IMR-90 (cell line): ENCODE data around the gene TTC29. TPM values are rescaled to one million over a fixed set of nuclear protein-coding genes. Genes with fewer than 3 reads are reported as not detected.

ENCODE experiments used
- ATAC-seq: fragments of 200-7000 bp; cut with Tn5 transposase; 2 replicates; pipeline ENCODE4 v1.9.1; 2020; ENCODE audit warnings: low read depth, mild to moderate bottlenecking, moderate library complexity
- BruUV-seq: library from RNA; stranded (reverse); fragments of 400-500 nt; replicated peaks from 2 replicates; lab custom pipeline; 2021; lab: Mats Ljungman, UMichigan
- CTCF ChIA-PET: fragments of 300-600 bp; formaldehyde crosslinking; extraction: SDS; loops from one replicate; lab custom pipeline; 2021; ENCODE audit warnings: antibody characterized with exemption; lab: Yijun Ruan, JAX
- POLR2A ChIA-PET: fragments of 300-600 bp; sonication (Branson Sonifier 250); formaldehyde crosslinking; loops from one replicate; lab custom pipeline; 2022; ENCODE audit warnings: antibody characterized with exemption; ENCODE audit not compliant: unreplicated experiment; lab: Charles Lee
- DNase-seq: peaks from one replicate; pipeline ENCODE4 v3.0.0; 2013
- H2AFZ ChIP-seq: replicated peaks from 2 replicates; pipeline ENCODE3; 2013; ENCODE audit warnings: low read length, mild to moderate bottlenecking; ENCODE audit not compliant: poor library complexity
- H2AK5ac ChIP-seq: 2 replicates; pipeline ENCODE4 v1.6.1; 2013; ENCODE audit warnings: low read depth, low read length, inconsistent platforms
- H2AK9ac ChIP-seq: replicated peaks from 2 replicates; pipeline ENCODE3; 2013; ENCODE audit warnings: mild to moderate bottlenecking, low read depth, low read length, moderate library complexity; ENCODE audit not compliant: poor library complexity
- H2BK120ac ChIP-seq: 2 replicates; pipeline ENCODE4 v1.6.1; 2013; ENCODE audit warnings: low read depth, low read length, inconsistent platforms
- H2BK15ac ChIP-seq: 3 replicates; pipeline ENCODE4 v1.6.1; 2013; ENCODE audit warnings: low read depth, low read length, inconsistent platforms
- H2BK20ac ChIP-seq: 2 replicates; pipeline ENCODE4 v1.6.1; 2013; ENCODE audit warnings: low read depth, mild to moderate bottlenecking, inconsistent platforms, low read length, moderate library complexity
- H2BK5ac ChIP-seq: 2 replicates; pipeline ENCODE4 v1.6.1; 2013; ENCODE audit warnings: mild to moderate bottlenecking, low read depth, low read length, inconsistent platforms; ENCODE audit not compliant: poor library complexity, severe bottlenecking
- H3K14ac ChIP-seq: replicated peaks from 2 replicates; pipeline ENCODE4 v1.6.1; 2013; ENCODE audit warnings: low read depth, low read length, inconsistent platforms
- H3K18ac ChIP-seq: 2 replicates; pipeline ENCODE4 v1.6.1; 2013; ENCODE audit warnings: low read depth, low read length, control low read depth
- H3K23ac ChIP-seq: 2 replicates; pipeline ENCODE4 v1.6.1; 2013; ENCODE audit warnings: low read depth, low read length, inconsistent platforms
- H3K27ac ChIP-seq: 2 replicates; pipeline ENCODE4 v1.5.1; 2013; ENCODE audit warnings: mild to moderate bottlenecking, control low read depth, low read length; ENCODE audit not compliant: insufficient read depth
- H3K27me3 ChIP-seq: 2 replicates; pipeline ENCODE4 v1.6.1; 2013; ENCODE audit warnings: low read length; ENCODE audit not compliant: control insufficient read depth, insufficient read depth
- H3K36me3 ChIP-seq: 2 replicates; pipeline ENCODE4 v1.6.1; 2013; ENCODE audit warnings: low read length, mixed read lengths; ENCODE audit not compliant: control insufficient read depth, insufficient read depth
- H3K4ac ChIP-seq: 2 replicates; pipeline ENCODE4 v1.6.1; 2013; ENCODE audit warnings: low read depth, low read length, inconsistent platforms
- H3K4me1 ChIP-seq: 2 replicates; pipeline ENCODE4 v1.6.1; 2013; ENCODE audit warnings: low read length, mixed read lengths; ENCODE audit not compliant: control insufficient read depth, insufficient read depth
- H3K4me2 ChIP-seq: 2 replicates; pipeline ENCODE4 v1.6.1; 2013; ENCODE audit warnings: low read depth, mild to moderate bottlenecking, control low read depth, low read length, moderate library complexity
- H3K4me3 ChIP-seq: 2 replicates; pipeline ENCODE4 v1.5.1; 2013; ENCODE audit warnings: low read depth, mild to moderate bottlenecking, control low read depth, low read length, moderate library complexity; ENCODE audit not compliant: insufficient read depth
- H3K56ac ChIP-seq: 2 replicates; pipeline ENCODE4 v1.6.1; 2013; ENCODE audit warnings: low read length, inconsistent platforms; ENCODE audit not compliant: insufficient read depth; ENCODE audit errors: extremely low read depth
- H3K79me1 ChIP-seq, 2 experiments: 2 replicates each; pipeline ENCODE4 v1.6.1; 2013; ENCODE audit warnings: low read length in 2 of 2, inconsistent platforms in 1 of 2, low read depth in 1 of 2
- H3K9ac ChIP-seq: 2 replicates; pipeline ENCODE4 v1.6.1; 2013; ENCODE audit warnings: low read depth, low read length, control low read depth
- H3K9me1 ChIP-seq: 2 replicates; pipeline ENCODE4 v1.6.1; 2013; ENCODE audit warnings: low read length, inconsistent platforms; ENCODE audit not compliant: insufficient read depth
- H3K9me3 ChIP-seq: 2 replicates; pipeline ENCODE4 v1.6.1; 2013; ENCODE audit warnings: low read length; ENCODE audit not compliant: control insufficient read depth, insufficient read depth
- H4K20me1 ChIP-seq: 2 replicates; pipeline ENCODE4 v1.6.1; 2013; ENCODE audit warnings: low read length, inconsistent platforms; ENCODE audit not compliant: insufficient read depth
- H4K5ac ChIP-seq: 2 replicates; pipeline ENCODE4 v1.6.1; 2013; ENCODE audit warnings: mild to moderate bottlenecking, low read depth, low read length, control low read depth
- H4K8ac ChIP-seq, 2 experiments: 2 replicates each; pipeline ENCODE4 v1.6.1; 2013; ENCODE audit warnings: low read depth in 2 of 2, low read length in 2 of 2, control low read depth in 1 of 2, inconsistent platforms in 1 of 2
- H4K91ac ChIP-seq: 2 replicates; pipeline ENCODE4 v1.6.1; 2013; ENCODE audit warnings: low read depth, low read length, inconsistent platforms; ENCODE audit not compliant: insufficient read depth
- BHLHE40 ChIP-seq: fragments of 150-350 bp; IDR thresholded peaks from 2 replicates; pipeline ENCODE4 v1.6.1; 2016; ENCODE audit warnings: mild to moderate bottlenecking, low read depth, low read length
- CEBPB ChIP-seq: IDR thresholded peaks from 2 replicates; pipeline ENCODE4 v1.6.1; 2012; ENCODE audit warnings: low read depth, low read length, improper control_type of control experiment
- CHD1 ChIP-seq: IDR thresholded peaks from 2 replicates; pipeline ENCODE4 v1.6.1; 2012; ENCODE audit warnings: low read depth, low read length, improper control_type of control experiment
- FOS ChIP-seq: fragments of 150-350 bp; IDR thresholded peaks from 2 replicates; pipeline ENCODE4 v1.6.1; 2016; ENCODE audit warnings: low read depth, low read length
- MAFK ChIP-seq: IDR thresholded peaks from 2 replicates; pipeline ENCODE4 v1.6.1; 2012; ENCODE audit warnings: low read depth, low read length, improper control_type of control experiment
- MAZ ChIP-seq: IDR thresholded peaks from 2 replicates; pipeline ENCODE4 v1.6.1; 2012; ENCODE audit warnings: low read depth, mild to moderate bottlenecking, low read length, improper control_type of control experiment, moderate library complexity, borderline replicate concordance
- MXI1 ChIP-seq: IDR thresholded peaks from 2 replicates; pipeline ENCODE4 v1.6.1; 2012; ENCODE audit warnings: low read depth, mild to moderate bottlenecking, low read length, moderate library complexity, borderline replicate concordance
- NFE2L2 ChIP-seq: fragments of 150-350 bp; IDR thresholded peaks from 2 replicates; pipeline ENCODE4 v1.6.1; 2016; ENCODE audit warnings: low read depth, mild to moderate bottlenecking, low read length
- POLR2A ChIP-seq: IDR thresholded peaks from 2 replicates; pipeline ENCODE4 v1.6.1; 2012; ENCODE audit warnings: mild to moderate bottlenecking, low read depth, low read length
- RAD21 ChIP-seq: IDR thresholded peaks from 2 replicates; pipeline ENCODE4 v1.6.1; 2012; ENCODE audit warnings: low read length, improper control_type of control experiment
- RCOR1 ChIP-seq: IDR thresholded peaks from 2 replicates; pipeline ENCODE4 v1.6.1; 2012; ENCODE audit warnings: mild to moderate bottlenecking, low read length, improper control_type of control experiment; ENCODE audit not compliant: insufficient replicate concordance
- RFX5 ChIP-seq: IDR thresholded peaks from 2 replicates; pipeline ENCODE4 v1.8.0; 2012; ENCODE audit warnings: low read depth, mild to moderate bottlenecking, low read length, moderate library complexity
- SMC3 ChIP-seq: fragments of 150-350 bp; IDR thresholded peaks from 2 replicates; pipeline ENCODE4 v1.6.1; 2016; ENCODE audit warnings: low read depth, mild to moderate bottlenecking, antibody characterized with exemption, low read length, moderate library complexity
- WGBS, 2 experiments: methylation state at CpG; one replicate each; pipeline versions ENCODE4 v1.1.5 to v1.1.7; 2013; ENCODE audit warnings: missing lambda C conversion rate in 2 of 2; ENCODE audit not compliant: insufficient read length in 1 of 2; ENCODE audit errors: extremely low coverage in 2 of 2; 5-methylcytosine and 5-hydroxymethylcytosine counted together
- dilution Hi-C: fragments of 300-500 bp; cut with HindIII; formaldehyde crosslinking; loops from one replicate; pipeline ENCODE4 v1.14.3; 2018; ENCODE audit warnings: low sequenced_read_pairs; ENCODE audit not compliant: unreplicated experiment
- in situ Hi-C: fragments of 300-500 bp; cut with MboI; formaldehyde crosslinking; loops from 3 replicates; pipeline ENCODE4 v1.14.3; 2019; ENCODE audit warnings: low sequenced_read_pairs, inconsistent platforms, mixed read lengths
- intact Hi-C: fragments of 100-400 bp; cut with micrococcal nuclease; formaldehyde crosslinking; loops from 2 replicates; pipeline ENCODE4 v1.10.0; 2022
- polyA plus RNA-seq, 3 experiments: library from polyadenylated mRNA; depleted of rRNA; stranded (reverse); fragments of >200 nt; gene quantifications; 2 replicates each; pipeline ENCODE4 v1.2.3, GENCODE V29; 2012; ENCODE audit warnings: low replicate concordance in 1 of 3
- total RNA-seq: library from RNA; depleted of rRNA; stranded (reverse); fragments of >200 nt; gene quantifications from 2 replicates; pipeline ENCODE4 v1.2.3, GENCODE V29; 2012
- TF ChIP-seq, protein P1 (sequence below): conservative IDR thresholded peaks from 2 replicates; pipeline ENCODE4 v1.5.1; 2012; ENCODE audit warnings: mild to moderate bottlenecking, low read depth, low read length, improper control_type of control experiment
- TF ChIP-seq, protein P2 (sequence below): fragments of 150-350 bp; IDR thresholded peaks from 2 replicates; pipeline ENCODE4 v1.6.1; 2016; ENCODE audit warnings: low read depth, mild to moderate bottlenecking, low read length, moderate library complexity, borderline replicate concordance
- TF ChIP-seq, protein P3 (sequence below): fragments of 150-350 bp; IDR thresholded peaks from 2 replicates; pipeline ENCODE4 v1.6.1; 2017; ENCODE audit warnings: mild to moderate bottlenecking, antibody characterized with exemption, low read length, low read depth

TTC29 gene
- total and polyA plus RNA-seq, 2 of the 4 experiments (the other 2 are of a cell fraction): not detected

DNA sequence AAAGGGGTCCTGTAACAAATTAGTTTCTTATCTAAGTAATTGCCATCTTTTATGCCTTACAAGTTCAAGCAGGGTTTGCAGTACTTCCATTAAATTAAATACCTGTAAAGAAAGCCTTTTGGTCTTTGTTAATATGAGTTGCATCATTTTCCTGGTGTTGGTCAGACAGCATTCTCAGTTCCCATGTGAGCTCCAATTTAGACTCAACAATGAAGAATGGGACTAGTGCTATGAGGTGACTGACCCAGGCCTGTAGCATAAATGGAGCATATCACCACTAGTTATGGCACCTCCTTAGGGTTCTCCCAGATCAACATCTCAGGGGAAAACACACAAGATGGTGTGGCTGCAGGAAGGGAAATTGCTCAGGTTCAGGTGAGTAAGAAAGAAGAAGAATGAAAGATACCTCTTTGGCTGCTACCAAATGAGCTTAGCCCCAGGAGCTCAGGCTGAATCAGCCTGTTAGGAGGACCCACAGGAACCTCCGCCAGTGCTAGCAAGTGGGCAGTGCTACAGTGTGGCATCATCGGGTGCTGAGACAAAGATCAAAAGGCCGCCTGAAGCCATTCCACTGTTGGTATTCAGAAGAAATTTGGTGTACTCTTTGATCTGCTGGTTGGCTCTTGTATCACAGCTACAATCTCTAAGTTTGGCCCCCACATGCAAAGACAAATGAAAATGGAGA, 1.8 kb downstream of the TTC29 start:
- ATAC-seq (no peak), DNase-seq (no peak)
- Histone ChIP-seq H4K5ac (no peak overlapping the region), H3K27ac (no peak overlapping the region), H2BK120ac (no peak overlapping the region), H2AFZ (no peak overlapping the region), H4K8ac (no peak overlapping the region), H3K14ac (no peak overlapping the region), H3K36me3 (no peaks in the 10 kb centered on the region), H3K9ac (no peak overlapping the region), H3K23ac (no peak overlapping the region), H2BK15ac (no peak overlapping the region), H3K56ac (no peak overlapping the region), H2BK5ac (no peak overlapping the region), H3K9me3 (no peaks in the 10 kb centered on the region), H3K79me1 (no peaks in the 10 kb centered on the region), H3K27me3 (peaks cover 13% of the 10 kb centered on the region), H3K9me1 (no peaks in the 10 kb centered on the region), H4K91ac (no peak overlapping the region), H3K18ac (no peak overlapping the region), H2BK20ac (no peak overlapping the region), H2AK5ac (no peak overlapping the region), H3K4me2 (no peak overlapping the region), H3K4me1 (no peaks in the 10 kb centered on the region), H3K4ac (no peak overlapping the region), H3K4me3 (no peak overlapping the region), H2AK9ac (no peak overlapping the region), H4K20me1 (no peaks in the 10 kb centered on the region)
- intact Hi-C loops: no loop called here
- POLR2A ChIA-PET: no interaction called here
- no peak for TF ChIP-seq FOS
- TF ChIP-seq CEBPB: no peak
- no peak for TF ChIP-seq RCOR1
- TF ChIP-seq SMC3: no peak
- TF ChIP-seq RFX5: no peak
- TF ChIP-seq MAFK: no peak
- TF ChIP-seq, protein P1, sequence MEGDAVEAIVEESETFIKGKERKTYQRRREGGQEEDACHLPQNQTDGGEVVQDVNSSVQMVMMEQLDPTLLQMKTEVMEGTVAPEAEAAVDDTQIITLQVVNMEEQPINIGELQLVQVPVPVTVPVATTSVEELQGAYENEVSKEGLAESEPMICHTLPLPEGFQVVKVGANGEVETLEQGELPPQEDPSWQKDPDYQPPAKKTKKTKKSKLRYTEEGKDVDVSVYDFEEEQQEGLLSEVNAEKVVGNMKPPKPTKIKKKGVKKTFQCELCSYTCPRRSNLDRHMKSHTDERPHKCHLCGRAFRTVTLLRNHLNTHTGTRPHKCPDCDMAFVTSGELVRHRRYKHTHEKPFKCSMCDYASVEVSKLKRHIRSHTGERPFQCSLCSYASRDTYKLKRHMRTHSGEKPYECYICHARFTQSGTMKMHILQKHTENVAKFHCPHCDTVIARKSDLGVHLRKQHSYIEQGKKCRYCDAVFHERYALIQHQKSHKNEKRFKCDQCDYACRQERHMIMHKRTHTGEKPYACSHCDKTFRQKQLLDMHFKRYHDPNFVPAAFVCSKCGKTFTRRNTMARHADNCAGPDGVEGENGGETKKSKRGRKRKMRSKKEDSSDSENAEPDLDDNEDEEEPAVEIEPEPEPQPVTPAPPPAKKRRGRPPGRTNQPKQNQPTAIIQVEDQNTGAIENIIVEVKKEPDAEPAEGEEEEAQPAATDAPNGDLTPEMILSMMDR: no peak
- TF ChIP-seq MAZ: no peak
- TF ChIP-seq MXI1: no peak
- no peak for TF ChIP-seq NFE2L2
- TF ChIP-seq RAD21: no peak
- TF ChIP-seq, protein P2, sequence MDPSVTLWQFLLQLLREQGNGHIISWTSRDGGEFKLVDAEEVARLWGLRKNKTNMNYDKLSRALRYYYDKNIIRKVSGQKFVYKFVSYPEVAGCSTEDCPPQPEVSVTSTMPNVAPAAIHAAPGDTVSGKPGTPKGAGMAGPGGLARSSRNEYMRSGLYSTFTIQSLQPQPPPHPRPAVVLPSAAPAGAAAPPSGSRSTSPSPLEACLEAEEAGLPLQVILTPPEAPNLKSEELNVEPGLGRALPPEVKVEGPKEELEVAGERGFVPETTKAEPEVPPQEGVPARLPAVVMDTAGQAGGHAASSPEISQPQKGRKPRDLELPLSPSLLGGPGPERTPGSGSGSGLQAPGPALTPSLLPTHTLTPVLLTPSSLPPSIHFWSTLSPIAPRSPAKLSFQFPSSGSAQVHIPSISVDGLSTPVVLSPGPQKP: no peak
- TF ChIP-seq CHD1: no peak
- TF ChIP-seq, protein P3, sequence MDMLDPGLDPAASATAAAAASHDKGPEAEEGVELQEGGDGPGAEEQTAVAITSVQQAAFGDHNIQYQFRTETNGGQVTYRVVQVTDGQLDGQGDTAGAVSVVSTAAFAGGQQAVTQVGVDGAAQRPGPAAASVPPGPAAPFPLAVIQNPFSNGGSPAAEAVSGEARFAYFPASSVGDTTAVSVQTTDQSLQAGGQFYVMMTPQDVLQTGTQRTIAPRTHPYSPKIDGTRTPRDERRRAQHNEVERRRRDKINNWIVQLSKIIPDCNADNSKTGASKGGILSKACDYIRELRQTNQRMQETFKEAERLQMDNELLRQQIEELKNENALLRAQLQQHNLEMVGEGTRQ: no peak
- TF ChIP-seq POLR2A: no peak
- no peak for TF ChIP-seq BHLHE40
- CTCF ChIA-PET: interaction anchor here (2.0 kb wide), 1 partner anchor 16 kb away, joined by 5 read pairs; no protein-coding TSS in a partner anchor
- dilution Hi-C loops: no loop called here
- no TSS peak for BruUV-seq
- 79% methylated on average over 2 of the region's 3 CpGs; no CpG with 5 or more reads in 1 of the 2 experiments for WGBS, 2 experiments
- in situ Hi-C loops: no loop called here
